ENCODE data around the gene UTS2R. TPM values are rescaled to one million over a fixed set of nuclear protein-coding genes. Genes with fewer than 3 reads are reported as not detected.

The UTS2R gene
- polyA plus RNA-seq, 1 donor, result 0.04 TPM

DNA sequence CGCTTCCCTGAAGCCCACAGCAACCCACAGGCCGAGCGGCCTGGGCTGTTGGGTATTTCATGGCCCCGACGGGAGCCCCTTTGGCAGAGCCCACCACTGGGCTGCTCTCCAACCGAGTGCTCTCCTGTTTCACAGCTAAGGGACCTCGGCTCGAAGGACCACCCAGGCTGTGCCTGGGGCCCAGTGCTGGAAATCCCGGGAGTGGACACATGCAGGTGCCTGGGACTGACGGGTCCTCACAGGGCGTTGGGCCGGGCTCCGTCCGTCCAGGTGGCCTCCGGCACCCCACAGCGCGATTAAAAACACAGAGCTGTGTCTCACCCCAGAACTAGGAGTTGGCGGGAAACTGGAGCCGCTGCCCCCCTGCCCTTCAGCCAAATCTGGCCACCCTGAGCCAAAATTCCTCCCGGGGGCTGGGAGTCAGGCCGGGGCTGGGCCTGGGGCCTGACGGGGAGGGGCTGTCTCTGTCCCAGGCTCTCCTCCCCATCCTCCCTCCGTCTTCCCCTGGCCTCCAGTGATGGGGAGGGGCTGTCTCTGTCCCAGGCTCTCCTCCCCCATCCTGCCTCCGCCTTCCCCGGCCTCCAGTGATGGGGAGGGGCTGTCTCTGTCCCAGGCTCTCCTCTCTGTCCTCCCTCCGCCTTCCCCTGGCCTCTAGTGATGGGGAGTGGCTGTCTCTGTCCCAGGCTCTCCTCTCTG, 14.1 kb downstream of the UTS2R start:
- Histone ChIP-seq H3K36me3 (ENCODE audit: control insufficient read depth, insufficient read depth, low read length) (no peaks in the 10 kb centered on the region), H3K27ac (ENCODE audit: low read length) (no peak overlapping the region), H3K4me3 (ENCODE audit: low read length) (no peak overlapping the region), H3K9me3 (ENCODE audit: control insufficient read depth, low read depth, low read length) (peaks cover 2% of the 10 kb centered on the region), H3K4me1 (ENCODE audit: control insufficient read depth, insufficient read depth, low read length) (peaks cover 9% of the 10 kb centered on the region), H3K27me3 (ENCODE audit: control insufficient read depth, insufficient read depth, low read length) (peaks cover 44% of the 10 kb centered on the region)
- DNase-seq, result no peak
- no CpG with 5 or more reads among the region's 26 CpGs for WGBS (ENCODE audit: insufficient coverage, low lambda C conversion rate)

DNA sequence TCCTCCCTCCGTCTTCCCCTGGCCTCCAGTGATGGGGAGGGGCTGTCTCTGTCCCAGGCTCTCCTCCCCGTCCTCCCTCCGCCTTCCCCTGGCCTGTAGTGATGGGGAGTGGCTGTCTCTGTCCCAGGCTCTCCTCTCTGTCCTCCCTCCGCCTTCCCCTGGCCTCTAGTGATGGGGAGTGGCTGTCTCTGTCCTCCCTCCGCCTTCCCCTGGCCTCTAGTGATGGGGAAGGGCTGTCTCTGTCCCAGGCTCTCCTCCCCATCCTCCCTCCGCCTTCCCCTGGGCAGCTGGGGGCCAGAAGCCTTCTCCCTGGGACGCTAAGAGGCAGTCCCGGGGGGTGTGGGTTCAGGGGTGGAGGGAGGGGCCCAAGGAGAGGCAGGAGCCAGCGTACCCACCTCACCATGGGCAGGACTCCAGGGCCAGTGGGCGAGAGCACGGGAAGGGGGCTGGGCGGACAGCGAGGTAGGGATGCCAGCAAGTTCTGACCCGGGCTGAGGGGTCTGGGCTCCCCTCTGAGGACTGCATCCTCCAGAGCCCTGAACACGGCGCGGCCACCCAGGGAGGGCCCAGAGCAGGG, 14.8 kb downstream of the UTS2R start:
- Histone ChIP-seq H3K27ac (ENCODE audit: low read length) (no peak overlapping the region), H3K4me3 (ENCODE audit: low read length) (no peak overlapping the region), H3K9me3 (ENCODE audit: control insufficient read depth, low read depth, low read length) (peaks cover 2% of the 10 kb centered on the region), H3K36me3 (ENCODE audit: control insufficient read depth, insufficient read depth, low read length) (no peaks in the 10 kb centered on the region), H3K4me1 (ENCODE audit: control insufficient read depth, insufficient read depth, low read length) (peaks cover 9% of the 10 kb centered on the region), H3K27me3 (ENCODE audit: control insufficient read depth, insufficient read depth, low read length) (peaks cover 39% of the 10 kb centered on the region)
- no peak for DNase-seq
- WGBS (ENCODE audit: insufficient coverage, low lambda C conversion rate), result no CpG with 5 or more reads among the region's 17 CpGs

DNA sequence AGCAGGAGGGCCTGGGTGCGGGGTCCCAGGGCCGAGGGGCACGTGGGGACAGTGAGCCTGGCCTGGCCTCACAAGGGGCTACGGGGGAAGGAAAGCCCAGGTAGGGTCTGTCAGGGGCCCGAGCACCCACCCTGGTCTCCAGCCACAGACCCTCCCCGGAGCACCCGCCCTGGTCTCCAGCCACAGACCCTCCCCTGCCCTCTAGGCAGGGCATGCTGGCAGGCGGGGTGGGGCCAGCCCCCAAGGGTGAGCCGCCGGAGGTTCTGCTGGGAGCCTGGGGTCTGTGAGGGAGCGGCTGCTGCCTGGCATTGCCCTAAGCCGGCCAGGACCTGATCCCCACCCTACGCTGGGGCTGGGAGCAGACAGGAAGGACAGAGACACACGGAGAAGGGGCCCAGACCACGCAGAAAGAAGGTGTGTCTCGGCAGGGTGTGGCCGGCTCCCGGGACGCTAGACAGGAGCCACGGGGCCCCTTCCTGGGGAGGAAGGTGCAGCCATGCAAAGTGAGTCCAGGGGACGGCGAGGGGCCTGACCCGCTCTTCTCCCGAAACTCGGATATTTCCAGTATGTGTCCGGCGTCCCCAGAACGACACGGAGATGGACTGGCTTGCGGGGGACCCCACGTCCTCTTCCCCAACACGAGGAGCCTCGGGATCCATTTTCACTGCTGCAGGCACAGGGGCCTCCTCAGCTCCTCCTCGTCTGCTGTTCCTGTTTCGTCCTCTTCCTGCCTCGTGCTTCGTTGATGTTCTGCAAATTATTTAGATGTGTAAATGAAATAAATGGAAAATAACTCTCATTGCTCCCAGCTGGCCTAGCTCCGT, 15.5 kb downstream of the UTS2R start:
- Histone ChIP-seq H3K36me3 (ENCODE audit: control insufficient read depth, insufficient read depth, low read length) (peaks cover 3% of the 10 kb centered on the region), H3K27me3 (ENCODE audit: control insufficient read depth, insufficient read depth, low read length) (peaks cover 39% of the 10 kb centered on the region), H3K9me3 (ENCODE audit: control insufficient read depth, low read depth, low read length) (peaks cover 2% of the 10 kb centered on the region), H3K4me3 (ENCODE audit: low read length) (no peak overlapping the region), H3K27ac (ENCODE audit: low read length) (no peak overlapping the region), H3K4me1 (ENCODE audit: control insufficient read depth, insufficient read depth, low read length) (peaks cover 9% of the 10 kb centered on the region)
- WGBS (ENCODE audit: insufficient coverage, low lambda C conversion rate), result no CpG with 5 or more reads among the region's 38 CpGs
- no peak for DNase-seq

DNA sequence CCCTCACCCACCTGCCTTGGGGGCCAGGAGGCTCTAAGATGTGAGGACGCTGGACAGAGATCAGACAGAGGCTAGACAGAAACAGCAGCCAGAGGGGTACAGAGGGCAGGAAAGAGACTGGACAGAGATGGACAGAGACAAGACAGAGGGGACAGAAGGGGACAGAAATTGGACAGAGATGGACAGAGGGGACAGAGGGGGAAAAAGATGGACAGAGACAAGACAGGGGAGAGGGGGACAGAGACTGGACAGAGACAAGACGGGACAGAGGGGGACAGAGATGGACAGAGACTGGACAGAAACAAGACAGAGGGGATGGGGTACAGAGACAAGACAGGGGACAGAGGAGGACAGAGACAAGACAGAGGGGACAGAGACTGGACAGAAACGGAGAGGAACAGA, 16.1 kb downstream of the UTS2R start:
- DNase-seq, result no peak
- Histone ChIP-seq H3K27ac (ENCODE audit: low read length) (no peak overlapping the region), H3K4me1 (ENCODE audit: control insufficient read depth, insufficient read depth, low read length) (peaks cover 9% of the 10 kb centered on the region), H3K36me3 (ENCODE audit: control insufficient read depth, insufficient read depth, low read length) (peaks cover 7% of the 10 kb centered on the region), H3K4me3 (ENCODE audit: low read length) (no peak overlapping the region), H3K27me3 (ENCODE audit: control insufficient read depth, insufficient read depth, low read length) (peaks cover 39% of the 10 kb centered on the region), H3K9me3 (ENCODE audit: control insufficient read depth, low read depth, low read length) (peaks cover 2% of the 10 kb centered on the region)
- 63% methylated on average over 1 of the region's 3 CpGs for WGBS (ENCODE audit: insufficient coverage, low lambda C conversion rate)

DNA sequence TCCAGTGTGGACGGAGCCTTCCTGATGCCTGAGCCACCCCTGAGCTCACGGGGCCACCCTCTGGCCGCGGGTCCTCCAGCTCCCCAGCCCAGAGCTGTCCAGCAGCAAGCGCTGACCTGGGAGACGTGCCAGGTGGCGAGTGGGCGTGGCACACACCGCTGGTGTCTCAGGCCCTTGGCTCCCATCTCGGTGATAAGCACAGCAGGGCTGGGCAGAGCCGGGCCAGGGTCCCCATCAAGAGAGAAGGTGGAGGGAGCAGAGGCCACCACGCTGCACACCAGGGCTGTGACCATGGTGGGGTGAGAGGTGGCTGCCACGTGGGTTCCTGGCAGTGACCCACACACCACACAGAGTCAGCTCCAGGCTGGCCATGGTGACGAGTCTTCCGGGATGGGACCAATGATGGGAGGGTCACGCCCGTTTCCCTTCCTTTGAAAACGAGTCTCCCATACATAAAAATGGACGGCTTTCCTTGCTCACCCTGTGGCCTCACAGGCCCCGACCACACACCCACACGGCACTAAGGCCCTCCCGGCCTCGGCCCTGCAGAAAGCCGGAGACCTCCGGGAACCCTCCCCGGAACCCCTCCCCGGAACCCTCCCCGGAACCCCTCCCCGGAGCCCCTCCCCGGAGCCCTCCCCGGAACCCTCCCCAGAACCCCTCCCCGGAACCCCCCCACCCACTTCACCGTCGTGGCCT, 16.8 kb downstream of the UTS2R start:
- no peak for DNase-seq
- no CpG with 5 or more reads among the region's 34 CpGs for WGBS (ENCODE audit: insufficient coverage, low lambda C conversion rate)
- no peak overlapping the region for H3K4me3 ChIP-seq (ENCODE audit: low read length)

DNA sequence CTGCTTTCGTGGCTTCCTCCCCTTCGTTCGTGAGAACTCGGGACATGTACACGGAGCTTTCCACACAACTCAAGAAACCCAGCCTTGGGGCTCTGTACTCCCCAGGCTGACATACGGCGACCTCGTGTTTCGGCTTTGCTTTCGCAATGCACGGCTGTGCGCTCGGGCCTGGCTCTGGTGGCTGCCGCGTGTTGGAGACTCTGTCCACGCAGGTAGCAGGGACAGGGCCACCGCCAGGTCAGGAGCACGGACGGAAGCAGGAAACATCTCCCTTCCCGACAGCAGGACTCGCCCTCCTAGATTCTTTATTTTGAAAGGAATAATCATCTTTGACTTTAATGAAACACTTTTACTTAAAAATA, 17.3 kb downstream of the UTS2R start:
- DNase-seq, result no peak
- peaks cover 2% of the 10 kb centered on the region for H3K9me3 ChIP-seq (ENCODE audit: control insufficient read depth, low read depth, low read length)
- H3K27ac ChIP-seq (ENCODE audit: low read length), result no peak overlapping the region
- no CpG with 5 or more reads among the region's 21 CpGs for WGBS (ENCODE audit: insufficient coverage, low lambda C conversion rate)
- peaks cover 36% of the 10 kb centered on the region for H3K27me3 ChIP-seq (ENCODE audit: control insufficient read depth, insufficient read depth, low read length)
- peaks cover 9% of the 10 kb centered on the region for H3K4me1 ChIP-seq (ENCODE audit: control insufficient read depth, insufficient read depth, low read length)
- H3K36me3 ChIP-seq (ENCODE audit: control insufficient read depth, insufficient read depth, low read length), result peaks cover 18% of the 10 kb centered on the region
- H3K4me3 ChIP-seq (ENCODE audit: low read length), result no peak overlapping the region

More for the DNA sequence above, 16.8 kb downstream of the UTS2R start:
- H3K27ac ChIP-seq (ENCODE audit: low read length), result no peak overlapping the region
- peaks cover 14% of the 10 kb centered on the region for H3K36me3 ChIP-seq (ENCODE audit: control insufficient read depth, insufficient read depth, low read length)
- H3K27me3 ChIP-seq (ENCODE audit: control insufficient read depth, insufficient read depth, low read length), result peaks cover 39% of the 10 kb centered on the region
- H3K4me1 ChIP-seq (ENCODE audit: control insufficient read depth, insufficient read depth, low read length), result peaks cover 9% of the 10 kb centered on the region
- H3K9me3 ChIP-seq (ENCODE audit: control insufficient read depth, low read depth, low read length), result peaks cover 2% of the 10 kb centered on the region

DNA sequence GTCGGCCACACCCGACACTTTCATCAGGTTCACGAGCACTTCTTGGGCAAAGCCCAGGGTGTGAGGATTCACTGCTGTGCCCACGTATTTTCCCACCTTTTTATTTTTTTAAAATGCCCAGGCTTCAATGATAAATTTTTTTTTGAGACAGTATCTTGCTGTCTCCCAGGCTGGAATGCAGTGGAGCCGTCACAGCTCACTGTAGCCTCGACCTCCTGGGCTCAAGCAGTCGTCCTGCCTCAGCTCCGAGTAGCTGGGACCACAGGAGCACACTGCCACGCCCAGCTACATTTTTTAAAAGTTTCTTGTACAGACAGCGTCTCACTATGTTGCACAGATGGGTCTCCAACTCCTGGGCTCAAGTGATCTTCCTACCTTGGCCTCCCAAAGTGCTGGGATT, 17.8 kb downstream of the UTS2R start:
- Histone ChIP-seq H3K4me1 (ENCODE audit: control insufficient read depth, insufficient read depth, low read length) (peaks cover 9% of the 10 kb centered on the region), H3K4me3 (ENCODE audit: low read length) (no peak overlapping the region), H3K27ac (ENCODE audit: low read length) (no peak overlapping the region), H3K27me3 (ENCODE audit: control insufficient read depth, insufficient read depth, low read length) (peaks cover 31% of the 10 kb centered on the region), H3K36me3 (ENCODE audit: control insufficient read depth, insufficient read depth, low read length) (peaks cover 21% of the 10 kb centered on the region), H3K9me3 (ENCODE audit: control insufficient read depth, low read depth, low read length) (peaks cover 2% of the 10 kb centered on the region)
- 100% methylated on average over 1 of the region's 10 CpGs for WGBS (ENCODE audit: insufficient coverage, low lambda C conversion rate)
- DNase-seq, result no peak

DNA sequence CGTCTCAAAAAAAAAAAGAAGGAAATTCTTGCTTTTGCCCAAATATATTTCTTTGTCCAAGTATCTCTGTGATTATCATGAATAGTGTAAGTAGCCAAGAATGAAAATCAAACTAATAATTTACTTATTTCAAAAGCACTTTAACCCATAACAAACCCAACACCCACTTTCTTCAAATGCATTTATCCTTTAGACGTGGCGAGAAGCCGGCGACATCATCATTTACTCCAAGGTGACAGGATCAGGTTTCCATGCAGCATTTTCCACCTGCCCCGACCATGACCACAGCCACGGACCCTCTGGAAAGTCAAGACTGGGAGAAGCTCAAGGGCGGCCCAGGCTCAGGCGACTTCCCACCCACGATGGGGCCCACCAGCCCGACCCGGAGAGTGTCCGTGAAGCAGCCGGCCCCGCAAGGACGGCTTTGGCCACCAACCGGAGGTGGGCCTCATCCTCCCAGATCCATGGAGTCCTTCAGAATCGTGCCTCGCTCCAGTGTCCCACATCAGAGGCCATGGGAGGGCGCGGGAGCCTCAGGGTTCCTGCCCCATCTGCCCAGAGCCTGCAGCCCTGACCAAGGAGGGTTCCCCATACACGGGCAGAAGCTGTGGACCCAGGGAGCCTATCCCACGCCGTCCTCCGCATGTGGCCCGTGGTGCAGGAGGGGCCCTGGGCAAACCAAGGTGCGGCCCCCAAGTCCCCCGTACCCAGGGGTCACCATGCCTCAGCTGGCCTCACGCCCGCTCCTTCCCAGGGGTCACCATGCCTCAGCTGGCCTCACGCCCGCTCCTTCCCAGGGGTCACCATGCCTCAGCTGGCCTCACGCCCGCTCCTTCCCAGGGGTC, 18.7 kb downstream of the UTS2R start:
- Histone ChIP-seq H3K27ac (ENCODE audit: low read length) (no peak overlapping the region), H3K36me3 (ENCODE audit: control insufficient read depth, insufficient read depth, low read length) (peaks cover 25% of the 10 kb centered on the region), H3K9me3 (ENCODE audit: control insufficient read depth, low read depth, low read length) (peaks cover 2% of the 10 kb centered on the region), H3K4me3 (ENCODE audit: low read length) (no peak overlapping the region), H3K27me3 (ENCODE audit: control insufficient read depth, insufficient read depth, low read length) (peaks cover 23% of the 10 kb centered on the region), H3K4me1 (ENCODE audit: control insufficient read depth, insufficient read depth, low read length) (peaks cover 9% of the 10 kb centered on the region)
- no CpG with 5 or more reads among the region's 34 CpGs for WGBS (ENCODE audit: insufficient coverage, low lambda C conversion rate)
- no peak for DNase-seq

DNA sequence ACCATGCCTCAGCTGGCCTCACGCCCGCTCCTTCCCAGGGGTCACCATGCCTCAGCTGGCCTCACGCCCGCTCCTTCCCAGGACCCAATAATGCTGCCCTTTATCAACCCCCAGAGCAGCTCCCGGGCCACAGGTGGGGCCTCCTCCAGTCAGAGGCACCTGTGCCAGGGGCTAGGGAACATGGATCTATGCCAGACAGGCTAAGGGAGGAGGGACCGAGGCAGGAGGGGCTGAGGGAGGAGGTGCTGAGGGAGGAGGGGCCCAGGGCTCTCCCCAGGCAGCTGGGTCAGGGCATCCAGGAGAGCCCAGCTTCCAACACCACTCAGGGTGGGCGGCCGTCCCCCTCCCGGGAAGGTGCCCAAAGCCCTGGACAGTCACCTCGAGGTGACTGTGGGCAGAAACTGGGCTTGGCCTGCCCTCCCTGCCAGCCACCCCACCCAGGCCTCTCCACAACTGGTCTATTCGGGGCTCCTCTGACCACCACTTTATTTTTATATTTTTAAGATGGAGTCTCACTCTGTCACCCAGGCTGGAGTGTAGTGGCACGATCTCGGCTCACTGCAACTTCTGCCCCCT, 19.4 kb downstream of the UTS2R start:
- Histone ChIP-seq H3K4me1 (ENCODE audit: control insufficient read depth, insufficient read depth, low read length) (peaks cover 9% of the 10 kb centered on the region), H3K27me3 (ENCODE audit: control insufficient read depth, insufficient read depth, low read length) (peaks cover 17% of the 10 kb centered on the region), H3K4me3 (ENCODE audit: low read length) (no peak overlapping the region), H3K9me3 (ENCODE audit: control insufficient read depth, low read depth, low read length) (peaks cover 2% of the 10 kb centered on the region), H3K27ac (ENCODE audit: low read length) (no peak overlapping the region), H3K36me3 (ENCODE audit: control insufficient read depth, insufficient read depth, low read length) (peaks cover 26% of the 10 kb centered on the region)
- WGBS (ENCODE audit: insufficient coverage, low lambda C conversion rate), result no CpG with 5 or more reads among the region's 13 CpGs
- no peak for DNase-seq
